ENCODE results near the gene MTMR10. TPM values are rescaled to one million over a fixed set of nuclear protein-coding genes. Genes with fewer than 3 reads are reported as not detected.

The MTMR10 gene
- total RNA-seq, 1 experiment from 2014 or later = 19.5 TPM

- ChIA-PET CTCF (no interaction called here), POLR2A (no interaction called here)
- TF ChIP-seq POLR2AphosphoS5 (IDR thresholded peaks at IDR 0.05; ENCODE audit: low read depth, low read length) = no peak
- intact Hi-C loops (cut with micrococcal nuclease; ENCODE audit: unreplicated experiment) = no loop called here
- Histone ChIP-seq H3K4me1 (ENCODE audit: control insufficient read depth, insufficient read depth, low read length) (no peaks in the 10 kb centered on the region), H3K36me3 (ENCODE audit: control insufficient read depth, insufficient read depth, low read length) (no peaks in the 10 kb centered on the region; the same call in 1 of the 2 replicates), H3K27ac (ENCODE audit: low read length) (no peak overlapping the region), H3K4me3 (ENCODE audit: low read depth in 2 of 2, low read length in 2 of 2) (no peak overlapping the region), H3K9me3 (ENCODE audit: control insufficient read depth, insufficient read depth, low read depth, low read length) (no peaks in the 10 kb centered on the region), H3K27me3 (ENCODE audit: control insufficient read depth, insufficient read depth, low read length) (no peaks in the 10 kb centered on the region)
- BruUV-seq (replicated peaks) = no TSS peak
- no peak for ATAC-seq
- in situ Hi-C loops (cut with HindIII; ENCODE audit: low pct_unique_long_range_greater_than_20kb, low sequenced_read_pairs) = no loop called here
- DNase-seq (ENCODE audit: low read depth, low spot score) = no peak
Measured at GRCh38 chr15:30921106-30921505, 70.3 kb downstream of the MTMR10 start.

GRCh38 chr15:30919877-30920550, 71.4 kb downstream of the MTMR10 start:
- H3K4me3 ChIP-seq (ENCODE audit: low read depth in 2 of 2, low read length in 2 of 2) = no peak overlapping the region
- H3K36me3 ChIP-seq (ENCODE audit: control insufficient read depth, insufficient read depth, low read length) = peaks cover under 1% of the 10 kb centered on the region
- no peaks in the 10 kb centered on the region for H3K4me1 ChIP-seq (ENCODE audit: control insufficient read depth, insufficient read depth, low read length)
- H3K9me3 ChIP-seq (ENCODE audit: control insufficient read depth, insufficient read depth, low read depth, low read length) = no peaks in the 10 kb centered on the region
- ChIA-PET POLR2A (interaction anchor here (0.7 kb wide), 1 partner anchor 135 kb away, joined by 5 read pairs; no protein-coding TSS in a partner anchor), CTCF (no interaction called here)
- in situ Hi-C loops (cut with HindIII; ENCODE audit: low pct_unique_long_range_greater_than_20kb, low sequenced_read_pairs) (no loop called here), intact Hi-C loops (cut with micrococcal nuclease; ENCODE audit: unreplicated experiment) (no loop called here)
- no peaks in the 10 kb centered on the region for H3K27me3 ChIP-seq (ENCODE audit: control insufficient read depth, insufficient read depth, low read length)
- DNase-seq (ENCODE audit: low read depth, low spot score) (no peak), ATAC-seq (no peak)
- TF ChIP-seq SIN3A (IDR thresholded peaks at IDR 0.05; ENCODE audit: borderline replicate concordance, insufficient read depth, low read depth, low read length) (no peak), POLR2AphosphoS5 (IDR thresholded peaks at IDR 0.05; ENCODE audit: low read depth, low read length) (no peak), REST (IDR thresholded peaks at IDR 0.05; ENCODE audit: insufficient read depth in 1 of 2, low read depth in 2 of 2, low read length in 1 of 2) (no peak), TCF7L2 (IDR thresholded peaks at IDR 0.05; ENCODE audit: low read depth, low read length) (no peak), CTCF (IDR thresholded peaks at IDR 0.05) (no peak)
- BruUV-seq (replicated peaks) = no TSS peak
- H3K27ac ChIP-seq (ENCODE audit: low read length) = no peak overlapping the region

- BruUV-seq (replicated peaks) = no TSS peak
- peaks cover 3% of the 10 kb centered on the region; the same call in 1 of the 2 replicates for H3K36me3 ChIP-seq (ENCODE audit: control insufficient read depth, insufficient read depth, low read length)
- ChIA-PET POLR2A (no interaction called here), CTCF (no interaction called here)
- H3K4me1 ChIP-seq (ENCODE audit: control insufficient read depth, insufficient read depth, low read length) = no peaks in the 10 kb centered on the region
- in situ Hi-C loops (cut with HindIII; ENCODE audit: low pct_unique_long_range_greater_than_20kb, low sequenced_read_pairs) = no loop called here
- H3K9me3 ChIP-seq (ENCODE audit: control insufficient read depth, insufficient read depth, low read depth, low read length) = no peaks in the 10 kb centered on the region
- no peak overlapping the region for H3K4me3 ChIP-seq (ENCODE audit: low read depth in 2 of 2, low read length in 2 of 2)
- no peaks in the 10 kb centered on the region for H3K27me3 ChIP-seq (ENCODE audit: control insufficient read depth, insufficient read depth, low read length)
- no peak overlapping the region for H3K27ac ChIP-seq (ENCODE audit: low read length)
- intact Hi-C loops (cut with micrococcal nuclease; ENCODE audit: unreplicated experiment) = no loop called here
- DNase-seq (ENCODE audit: low read depth, low spot score) (no peak), ATAC-seq (no peak)
- no peak for TF ChIP-seq POLR2AphosphoS5 (IDR thresholded peaks at IDR 0.05; ENCODE audit: low read depth, low read length)
- TF ChIP-seq TCF7L2 (IDR thresholded peaks at IDR 0.05; ENCODE audit: low read depth, low read length) = no peak
- TF ChIP-seq REST (IDR thresholded peaks at IDR 0.05; ENCODE audit: insufficient read depth in 1 of 2, low read depth in 2 of 2, low read length in 1 of 2) = no peak
- no peak for TF ChIP-seq SIN3A (IDR thresholded peaks at IDR 0.05; ENCODE audit: borderline replicate concordance, insufficient read depth, low read depth, low read length)
- TF ChIP-seq CTCF (IDR thresholded peaks at IDR 0.05) = no peak
Measured at GRCh38 chr15:30918366-30918765, 73.1 kb downstream of the MTMR10 start.

Measured in Panc1 (cell line).